AG10803 (cell line): ENCODE measurements around the gene CARMIL3.
A peak's percentile ranks its signal among the peaks of the same experiment; 100 is the strongest.

Source experiments
- DNase-seq: peaks from one replicate; pipeline ENCODE4 v3.0.0; 2010; ENCODE audit warnings: low read depth
- H3K4me3 ChIP-seq: 2 replicates; pipeline ENCODE4 v1.5.1; 2011; ENCODE audit warnings: mild to moderate bottlenecking, low read length, control low read depth
- TF ChIP-seq, protein P1 (sequence below): conservative IDR thresholded peaks from 2 replicates; pipeline ENCODE4 v1.5.1; 2011; ENCODE audit warnings: mild to moderate bottlenecking, low read length, control low read depth, inconsistent platforms

CARMIL3 gene

DNA sequence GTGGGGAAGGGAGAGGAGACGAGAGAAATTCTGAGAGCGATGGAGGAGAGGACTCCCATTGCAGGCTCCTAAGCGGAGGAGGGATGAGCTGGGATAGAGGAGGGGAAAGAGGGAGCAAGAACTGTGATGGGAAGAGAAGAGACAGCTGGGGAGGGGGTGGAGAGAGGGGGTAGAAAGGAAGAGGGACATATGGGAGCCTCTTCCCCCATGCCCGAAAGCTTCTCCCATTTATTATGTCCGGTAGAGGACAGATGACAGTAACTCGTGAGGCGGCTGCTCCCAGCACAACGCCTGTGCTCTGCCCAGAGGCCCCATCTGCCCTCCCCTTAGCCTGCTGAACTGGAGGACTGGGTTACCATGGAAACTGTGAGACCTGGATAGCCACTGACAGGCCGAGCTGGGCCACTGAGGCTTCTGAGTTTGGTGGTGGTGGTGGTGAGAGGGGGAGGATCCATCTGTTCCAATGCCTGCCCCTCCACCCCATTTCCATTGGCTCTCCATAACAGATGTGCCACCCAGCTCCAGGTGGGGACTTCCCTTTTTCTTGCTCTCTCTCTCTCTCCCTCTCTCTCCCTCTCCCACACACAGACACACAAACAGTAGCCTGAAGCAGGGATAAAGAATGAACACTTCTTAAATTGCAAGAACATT is 27.8 kb downstream of the CARMIL3 start:
- TF ChIP-seq, protein P1, sequence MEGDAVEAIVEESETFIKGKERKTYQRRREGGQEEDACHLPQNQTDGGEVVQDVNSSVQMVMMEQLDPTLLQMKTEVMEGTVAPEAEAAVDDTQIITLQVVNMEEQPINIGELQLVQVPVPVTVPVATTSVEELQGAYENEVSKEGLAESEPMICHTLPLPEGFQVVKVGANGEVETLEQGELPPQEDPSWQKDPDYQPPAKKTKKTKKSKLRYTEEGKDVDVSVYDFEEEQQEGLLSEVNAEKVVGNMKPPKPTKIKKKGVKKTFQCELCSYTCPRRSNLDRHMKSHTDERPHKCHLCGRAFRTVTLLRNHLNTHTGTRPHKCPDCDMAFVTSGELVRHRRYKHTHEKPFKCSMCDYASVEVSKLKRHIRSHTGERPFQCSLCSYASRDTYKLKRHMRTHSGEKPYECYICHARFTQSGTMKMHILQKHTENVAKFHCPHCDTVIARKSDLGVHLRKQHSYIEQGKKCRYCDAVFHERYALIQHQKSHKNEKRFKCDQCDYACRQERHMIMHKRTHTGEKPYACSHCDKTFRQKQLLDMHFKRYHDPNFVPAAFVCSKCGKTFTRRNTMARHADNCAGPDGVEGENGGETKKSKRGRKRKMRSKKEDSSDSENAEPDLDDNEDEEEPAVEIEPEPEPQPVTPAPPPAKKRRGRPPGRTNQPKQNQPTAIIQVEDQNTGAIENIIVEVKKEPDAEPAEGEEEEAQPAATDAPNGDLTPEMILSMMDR: no peak
- DNase-seq: no peak
- H3K4me3 ChIP-seq: no peak overlapping the region

DNA sequence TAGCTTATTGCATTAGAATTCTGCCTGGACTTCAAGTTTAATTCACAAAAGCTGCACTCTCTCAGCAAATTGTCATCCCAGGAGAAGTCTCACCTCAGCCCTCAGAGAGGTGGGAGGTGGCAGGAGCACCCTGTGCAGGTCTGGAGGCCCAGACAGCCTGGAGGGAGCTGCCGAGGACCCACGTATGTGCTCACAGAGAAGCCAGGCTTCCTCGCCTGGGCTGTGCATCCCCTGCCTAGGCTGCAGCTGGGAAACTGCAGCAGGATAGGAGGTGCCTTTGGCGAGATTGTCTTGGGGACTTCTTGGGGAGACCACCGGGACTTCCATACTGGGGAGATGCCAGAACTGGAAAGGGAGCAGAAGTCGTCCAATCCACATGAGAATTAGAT is 28.3 kb downstream of the CARMIL3 start:
- TF ChIP-seq, protein P1: no peak
- DNase-seq: no peak
- H3K4me3 ChIP-seq: no peak overlapping the region

DNA sequence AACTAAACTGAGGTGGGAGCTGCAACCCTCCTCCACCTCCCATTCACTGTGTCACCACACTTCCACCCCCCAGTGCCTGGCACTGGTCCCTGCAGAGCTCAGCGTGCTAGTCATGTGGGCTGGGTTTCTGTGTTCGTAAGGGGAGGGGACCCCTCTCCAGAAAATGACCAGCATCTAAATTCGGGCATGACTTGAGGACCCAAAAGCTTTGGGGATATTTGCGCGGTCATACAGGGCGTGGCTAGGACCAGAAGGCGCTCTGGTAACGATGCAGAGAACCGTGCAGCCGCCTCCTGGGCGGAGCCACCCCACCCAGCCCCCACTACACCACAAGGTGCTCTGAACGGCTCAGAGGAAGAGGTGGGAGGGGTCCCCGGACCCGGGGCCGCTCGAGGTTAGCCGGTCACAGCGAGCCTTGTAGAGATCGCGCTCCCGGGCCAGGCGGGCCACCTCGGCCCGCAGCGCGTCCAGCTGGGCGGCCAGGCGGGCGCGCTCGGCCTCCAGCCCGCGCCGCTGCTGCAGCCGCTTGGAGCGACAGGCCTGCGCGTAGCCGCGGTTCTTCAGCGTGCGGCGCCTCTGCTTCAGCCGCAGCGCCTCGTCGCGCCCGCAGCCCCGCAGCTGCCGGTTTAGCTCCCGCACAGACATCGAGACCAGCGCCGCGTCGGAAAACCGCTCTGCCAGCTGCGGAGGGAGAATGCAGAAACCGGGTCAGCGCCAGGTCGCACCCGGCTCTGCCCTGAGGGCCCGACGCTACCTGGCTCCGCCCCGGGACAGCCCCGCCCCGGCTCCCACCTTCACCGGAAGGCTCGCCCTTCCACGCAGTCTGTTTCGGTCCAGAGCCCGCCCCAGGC is 29.3 kb downstream of the CARMIL3 start:
- TF ChIP-seq, protein P1: no peak
- peak overlapping the region; percentile 58 for H3K4me3 ChIP-seq
- peak; percentile 8 for DNase-seq

DNA sequence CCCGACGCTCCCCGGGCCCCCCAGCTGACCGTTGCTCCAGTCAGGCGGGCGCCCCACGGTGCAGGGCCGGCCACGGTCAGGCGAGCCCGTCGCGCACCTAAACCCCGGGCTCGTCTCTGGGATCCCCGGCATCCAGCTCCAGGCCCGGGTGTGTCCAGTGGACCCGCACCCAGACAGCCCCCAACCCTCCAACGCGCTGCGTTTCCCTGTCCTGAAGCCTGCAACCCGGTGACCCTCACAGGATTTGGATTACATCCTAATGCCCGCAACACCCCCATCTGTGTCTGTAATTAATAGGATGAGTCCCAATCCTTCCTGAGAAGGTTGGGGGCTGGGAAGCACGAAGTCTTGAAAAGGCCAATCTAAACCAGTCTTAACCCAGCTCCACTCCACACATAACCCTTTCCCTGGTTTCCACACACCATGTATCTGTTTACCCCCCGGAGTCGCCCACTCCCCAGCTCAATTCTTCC is 30.0 kb downstream of the CARMIL3 start:
- TF ChIP-seq, protein P1: no peak
- no peak overlapping the region for H3K4me3 ChIP-seq

DNA sequence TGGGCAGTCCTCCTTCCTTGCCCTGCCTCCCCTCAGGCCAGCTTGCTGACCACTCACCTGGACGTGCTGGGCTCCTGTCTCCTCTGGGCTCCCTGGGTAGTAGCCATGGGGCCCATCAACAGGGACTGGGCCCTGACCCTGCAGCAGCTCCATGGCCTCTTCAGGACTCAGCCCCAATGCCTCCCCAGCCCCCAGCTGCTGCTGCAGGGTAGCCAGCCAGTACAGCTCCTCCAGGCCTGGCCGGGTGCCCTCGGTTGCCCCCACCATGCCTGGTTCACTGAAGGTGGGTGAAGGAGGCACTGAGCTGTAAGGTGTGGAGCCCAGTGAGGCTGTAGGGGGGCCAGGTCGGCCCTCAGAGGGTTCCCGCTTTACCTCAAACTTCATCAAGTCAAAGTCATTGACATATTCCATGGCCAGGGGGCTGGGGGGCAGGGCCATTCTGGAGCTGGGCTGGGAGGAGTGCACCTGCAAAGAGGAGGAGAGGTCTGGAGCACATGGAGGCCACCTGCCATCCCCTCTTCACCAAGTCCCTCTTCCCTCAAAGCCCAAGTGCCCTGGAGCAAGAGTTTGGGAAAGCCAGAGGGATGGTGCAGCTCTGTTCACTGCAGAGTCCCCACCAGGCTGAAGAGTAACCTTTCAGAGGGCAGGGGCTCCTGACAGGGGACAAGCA is 30.7 kb downstream of the CARMIL3 start:
- no peak for DNase-seq
- TF ChIP-seq, protein P1: no peak
- no peak overlapping the region for H3K4me3 ChIP-seq

More for the DNA sequence above, 30.0 kb downstream of the CARMIL3 start:
- DNase-seq: no peak

DNA sequence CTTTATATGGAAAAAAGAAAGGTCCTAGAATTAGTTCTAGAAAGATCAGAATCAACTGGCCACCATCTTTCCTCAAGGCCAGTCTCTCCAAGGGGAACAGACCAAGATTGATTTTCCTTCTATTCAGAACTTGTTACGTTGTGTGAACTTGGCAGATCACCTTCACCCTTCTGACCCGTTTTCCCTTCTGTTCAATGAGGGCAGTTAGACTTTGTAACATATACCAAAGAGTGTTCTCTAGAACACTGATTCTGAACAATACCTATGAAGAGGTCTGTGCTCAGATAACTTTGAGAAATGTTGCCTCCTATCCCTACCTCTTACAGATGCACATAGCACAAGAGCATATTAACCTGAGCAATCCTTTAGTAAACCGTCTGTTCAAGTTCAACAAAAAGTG is 31.7 kb downstream of the CARMIL3 start:
- TF ChIP-seq, protein P1: no peak
- no peak overlapping the region for H3K4me3 ChIP-seq
- no peak for DNase-seq
